ENCODE results near the gene ARPP21. TPM values are rescaled to one million over a fixed set of nuclear protein-coding genes. Genes with fewer than 3 reads are reported as not detected.

The ARPP21 gene
- total RNA-seq, 2 experiments from 2014 or later: 1.0 to 1.1 TPM

GRCh38 chr3:35737934-35738706 lies 98.8 kb downstream of the ARPP21 start:
- Histone ChIP-seq H3K27ac (ENCODE audit: low read depth, low read length, poor library complexity, severe bottlenecking) (no peak overlapping the region), H3K9me3 (ENCODE audit: low read length) (no peaks in the 10 kb centered on the region), H2AFZ (ENCODE audit: low read length) (no peak overlapping the region), H3K79me2 (ENCODE audit: insufficient read depth, low read depth, low read length) (no peaks in the 10 kb centered on the region), H3K36me3 (ENCODE audit: insufficient read depth, low read length) (no peaks in the 10 kb centered on the region), H3K4me2 (ENCODE audit: low read length) (no peak overlapping the region), H3K4me3 (ENCODE audit: low read depth, low read length, poor library complexity, severe bottlenecking) (no peak overlapping the region), H3K4me1 (ENCODE audit: insufficient read depth, low read length, poor library complexity, severe bottlenecking) (peaks cover 10% of the 10 kb centered on the region), H3K9me2 (ENCODE audit: insufficient read depth, low read length) (no peaks in the 10 kb centered on the region), H4K20me1 (ENCODE audit: insufficient read depth, low read length) (no peaks in the 10 kb centered on the region)
- ChIA-PET CTCF (ENCODE audit: unreplicated experiment) (no interaction called here), POLR2A (no interaction called here)
- no peak for DNase-seq (ENCODE audit: low spot score)
- intact Hi-C loops (cut with micrococcal nuclease; ENCODE audit: unreplicated experiment): no loop called here
- TF ChIP-seq CTCF (conservative IDR thresholded peaks at IDR 0.05; ENCODE audit: low read length) (no peak), EZH2phosphoT487 (IDR thresholded peaks at IDR 0.05; ENCODE audit: borderline replicate concordance, low read depth, low read length) (no peak)
- BruUV-seq (replicated peaks): no TSS peak

DNA sequence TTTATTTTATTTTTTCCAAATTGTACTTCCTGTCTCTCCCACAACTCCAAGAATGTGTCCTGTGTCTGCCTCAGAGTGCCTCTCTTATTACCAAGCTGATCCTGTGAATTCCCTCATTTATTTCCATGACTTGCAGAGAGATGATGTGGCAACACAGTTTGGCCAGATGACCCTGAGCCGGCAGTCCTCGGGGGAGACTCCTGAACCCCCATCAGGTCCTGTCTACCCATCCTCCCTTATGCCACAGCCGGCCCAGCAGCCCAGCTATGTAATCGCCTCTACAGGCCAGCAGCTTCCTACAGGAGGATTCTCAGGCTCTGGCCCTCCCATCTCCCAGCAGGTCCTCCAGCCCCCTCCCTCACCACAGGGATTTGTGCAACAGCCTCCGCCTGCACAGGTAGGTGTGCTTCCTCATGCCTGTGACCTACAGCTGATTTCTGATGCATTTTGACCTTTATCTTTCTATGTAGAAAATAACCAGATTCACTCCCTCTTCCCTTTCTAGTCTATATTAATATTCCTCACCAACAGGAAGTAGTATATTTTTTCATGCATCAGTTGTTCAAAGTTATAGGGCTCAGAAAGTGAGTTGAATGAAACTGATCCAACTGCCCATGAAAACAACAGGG lies 100.0 kb downstream of the ARPP21 start:
- Histone ChIP-seq H3K79me2 (ENCODE audit: insufficient read depth, low read depth, low read length) (no peaks in the 10 kb centered on the region), H3K36me3 (ENCODE audit: insufficient read depth, low read length) (no peaks in the 10 kb centered on the region), H3K9me2 (ENCODE audit: insufficient read depth, low read length) (no peaks in the 10 kb centered on the region), H3K27ac (ENCODE audit: low read depth, low read length, poor library complexity, severe bottlenecking) (no peak overlapping the region), H4K20me1 (ENCODE audit: insufficient read depth, low read length) (no peaks in the 10 kb centered on the region), H3K4me3 (ENCODE audit: low read depth, low read length, poor library complexity, severe bottlenecking) (no peak overlapping the region), H3K4me1 (ENCODE audit: insufficient read depth, low read length, poor library complexity, severe bottlenecking) (peaks cover 10% of the 10 kb centered on the region), H3K9me3 (ENCODE audit: low read length) (no peaks in the 10 kb centered on the region), H3K4me2 (ENCODE audit: low read length) (peak overlapping the region; percentile 15; the same call in 1 of the 2 replicates), H2AFZ (ENCODE audit: low read length) (peak overlapping the region; percentile 25; the same call in 1 of the 2 replicates)
- ChIA-PET CTCF (ENCODE audit: unreplicated experiment) (no interaction called here), POLR2A (interaction anchor here (0.6 to 0.9 kb wide), 2 partner anchors 8 to 10 kb away, joined by 5 read pairs; no protein-coding TSS in a partner anchor)
- intact Hi-C loops (cut with micrococcal nuclease; ENCODE audit: unreplicated experiment): no loop called here
- no peak for DNase-seq (ENCODE audit: low spot score)
- no TSS peak for BruUV-seq (replicated peaks)
- no peak for TF ChIP-seq CTCF (conservative IDR thresholded peaks at IDR 0.05; ENCODE audit: low read length)

All from OCI-LY7 (cell line).